Mammary epithelial cell (primary cell): ENCODE results near the gene HDGF.

Experiments
- CTCF ChIP-seq, 2 donors: IDR thresholded peaks in 1 of 2; conservative IDR thresholded peaks in 1 of 2; 2 replicates each; pipeline ENCODE4 v1.5.1; 2011 to 2012; ENCODE audit warnings: inconsistent platforms in 2 of 2, low read length in 2 of 2, mild to moderate bottlenecking in 2 of 2, control low read depth in 1 of 2, low read depth in 1 of 2; ENCODE audit not compliant: insufficient read depth in 1 of 2; ENCODE audit errors: extremely low read depth in 1 of 2
- EZH2 ChIP-seq: IDR thresholded peaks from 2 replicates; pipeline ENCODE4 v1.6.1; 2012; ENCODE audit warnings: low read length, inconsistent platforms, borderline replicate concordance

- TF ChIP-seq EZH2 (no peak), CTCF (conservative IDR thresholded peaks at IDR 0.05 in 1 of 2, IDR thresholded peaks at IDR 0.05 in 1 of 2; ENCODE audit: extremely low read depth in 1 of 2, insufficient read depth in 1 of 2, low read depth in 1 of 2, low read length in 2 of 2) (no peak)
These were observed 34.0 kb upstream of the HDGF start for GRCh38 chr1:156785458-156785857.
